ENCODE data around the gene SLC29A3.
A peak's percentile ranks its signal among the peaks of the same experiment; 100 is the strongest.

The SLC29A3 gene

GRCh38 chr10:71308985-71309384 lies 10.1 kb upstream of the SLC29A3 start:
- H3K4me3 ChIP-seq (ENCODE audit: low read length), result no peak overlapping the region
- DNase-seq (ENCODE audit: low read depth), result peak; percentile 24
- TF ChIP-seq CTCF (conservative IDR thresholded peaks at IDR 0.05; ENCODE audit: low read length), result no peak

- no peak for TF ChIP-seq CTCF (conservative IDR thresholded peaks at IDR 0.05; ENCODE audit: low read length)
- no peak for DNase-seq (ENCODE audit: low read depth)
- no peak overlapping the region for H3K4me3 ChIP-seq (ENCODE audit: low read length)
Measured at GRCh38 chr10:71309919-71310318, 9.1 kb upstream of the SLC29A3 start.

DNA sequence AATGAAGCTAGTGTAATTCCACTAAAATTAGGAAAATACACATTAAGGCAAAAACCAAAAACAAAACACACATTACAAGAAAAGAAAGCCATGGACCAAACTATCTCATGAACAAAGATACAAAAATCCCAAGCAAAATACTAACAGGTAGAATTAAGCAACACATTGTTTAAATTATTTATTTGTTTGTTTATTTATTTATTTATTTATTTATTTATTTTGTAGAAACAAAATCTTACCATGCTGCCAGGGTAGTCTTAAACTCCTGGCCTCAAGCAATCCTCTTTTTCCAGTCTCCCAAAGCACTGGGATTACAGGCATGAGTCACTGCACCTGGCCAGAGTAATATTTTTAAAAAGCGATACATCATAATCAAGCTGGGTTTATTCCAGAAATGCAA lies 6.8 kb upstream of the SLC29A3 start:
- no peak for DNase-seq (ENCODE audit: low read depth)
- H3K4me3 ChIP-seq (ENCODE audit: low read length), result no peak overlapping the region
- TF ChIP-seq CTCF (conservative IDR thresholded peaks at IDR 0.05; ENCODE audit: low read length), result no peak

DNA sequence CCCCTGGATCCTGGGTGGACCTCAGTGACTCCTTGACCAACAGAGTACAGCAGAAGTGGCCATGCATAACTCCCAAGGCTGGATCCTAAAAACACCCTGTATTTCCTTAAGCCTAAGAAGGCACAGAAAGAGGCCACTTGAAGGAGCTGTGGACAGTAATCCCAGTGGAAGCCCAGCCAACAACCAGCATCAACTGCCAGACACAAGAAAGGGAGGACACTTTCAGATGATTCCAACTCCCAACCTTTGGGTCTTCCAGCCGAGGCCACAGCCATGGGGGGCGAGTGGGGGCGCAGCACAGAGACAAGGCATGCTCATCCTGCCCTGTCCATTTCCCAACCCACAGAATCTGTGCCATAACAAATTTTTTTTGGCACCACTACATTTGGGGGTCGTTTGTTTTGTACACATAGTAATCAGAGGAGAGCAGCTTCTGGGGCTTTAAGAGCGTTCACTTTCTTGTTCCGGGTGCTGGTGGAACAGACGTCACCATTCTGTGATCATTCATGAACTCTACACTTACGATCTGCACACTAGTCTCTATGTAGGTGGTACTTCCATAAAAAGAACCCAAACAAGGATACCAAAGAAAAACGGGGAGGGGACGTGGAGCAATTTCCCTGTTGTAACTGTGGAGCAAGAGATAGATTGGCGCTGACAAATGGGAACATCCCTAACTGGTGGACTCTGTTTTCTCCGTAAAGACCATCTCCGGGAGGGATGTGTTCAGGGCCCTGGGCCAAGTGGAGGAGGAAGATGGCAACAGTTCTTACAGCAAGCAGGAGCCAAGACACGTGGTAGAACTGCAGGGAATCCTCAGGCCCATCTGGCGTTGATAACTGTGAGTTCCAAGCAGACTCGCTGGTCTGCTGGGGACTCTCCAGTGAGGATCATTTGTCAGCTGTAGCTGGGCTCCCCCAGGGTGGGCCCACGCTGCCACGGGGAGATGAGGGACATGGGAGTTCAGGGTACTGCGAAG lies 6.0 kb upstream of the SLC29A3 start:
- DNase-seq (ENCODE audit: low read depth), result peak; percentile 87
- no peak for TF ChIP-seq CTCF (conservative IDR thresholded peaks at IDR 0.05; ENCODE audit: low read length)
- H3K4me3 ChIP-seq (ENCODE audit: low read length), result peak overlapping the region; percentile 16

- H3K4me3 ChIP-seq (ENCODE audit: low read length), result 0 out of 2 replicates have a peak overlapping the region, but pooled peaks have one; percentile 27
- DNase-seq (ENCODE audit: low read depth), result peak; percentile 34
- TF ChIP-seq CTCF (conservative IDR thresholded peaks at IDR 0.05; ENCODE audit: low read length), result peak; percentile 74
Measured at GRCh38 chr10:71314028-71314693, 4.9 kb upstream of the SLC29A3 start.

DNA sequence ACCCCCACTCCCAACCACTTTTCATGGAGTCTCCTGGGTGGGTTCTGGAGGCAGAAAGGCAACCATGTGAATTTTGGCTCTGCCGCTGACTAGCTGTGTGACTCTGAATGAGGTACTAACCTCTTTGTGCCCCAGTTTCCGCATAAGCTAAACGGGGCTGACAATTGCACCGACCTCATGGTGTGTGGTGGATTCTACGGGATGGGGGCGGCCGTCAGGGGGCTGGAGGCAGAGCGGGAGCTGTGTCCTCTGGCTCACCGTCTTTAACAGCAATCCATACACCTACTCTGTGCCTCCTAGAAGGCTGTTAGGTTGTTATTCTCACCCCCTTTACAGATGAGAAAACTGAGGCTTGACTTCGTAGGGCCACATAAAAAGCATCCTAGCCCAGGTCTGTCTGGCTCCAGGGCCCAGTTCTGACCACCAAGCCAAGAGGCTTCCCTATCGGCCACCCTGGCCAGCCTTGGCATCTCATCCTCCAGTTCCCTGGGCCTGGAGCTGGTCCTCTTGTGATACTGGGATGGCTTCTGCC lies 4.3 kb upstream of the SLC29A3 start:
- no peak for DNase-seq (ENCODE audit: low read depth)
- 0 out of 2 replicates have a peak overlapping the region, but pooled peaks have one; percentile 27 for H3K4me3 ChIP-seq (ENCODE audit: low read length)
- no peak for TF ChIP-seq CTCF (conservative IDR thresholded peaks at IDR 0.05; ENCODE audit: low read length)
